WTC11 (cell line): Measurements from ENCODE around the gene ATF1. TPM values are rescaled to one million over a fixed set of nuclear protein-coding genes. Genes with fewer than 3 reads are reported as not detected.
A peak's percentile ranks its signal among the peaks of the same experiment; 100 is the strongest.

Experiments
- ATF2 ChIP-seq: sonication (generic); formaldehyde crosslinking; IDR thresholded peaks from 2 replicates; pipeline ENCODE4 v1.8.1; 2022; ENCODE audit warnings: low read depth, missing genetic modification reagents, borderline replicate concordance
- ATF6 ChIP-seq: sonication (generic); formaldehyde crosslinking; IDR thresholded peaks from 2 replicates; pipeline ENCODE4 v1.8.1; 2023; ENCODE audit warnings: mild to moderate bottlenecking, missing genetic modification reagents
- CBFB ChIP-seq: sonication (generic); formaldehyde crosslinking; IDR thresholded peaks from 2 replicates; pipeline ENCODE4 v1.8.1; 2022; ENCODE audit warnings: mild to moderate bottlenecking, low read depth, missing genetic modification reagents
- E2F5 ChIP-seq: sonication (generic); formaldehyde crosslinking; IDR thresholded peaks from 2 replicates; pipeline ENCODE4 v1.8.1; 2022; ENCODE audit warnings: mild to moderate bottlenecking, moderate library complexity, missing genetic modification reagents
- ERG ChIP-seq: fragments of 250-450 bp; sonication (Bioruptor Pico); IDR thresholded peaks from 2 replicates; pipeline ENCODE4 v1.8.0; 2021; ENCODE audit warnings: mild to moderate bottlenecking
- ETV6 ChIP-seq: sonication (generic); formaldehyde crosslinking; IDR thresholded peaks from 2 replicates; pipeline ENCODE4 v1.8.1; 2022; ENCODE audit warnings: mild to moderate bottlenecking, missing genetic modification reagents
- FOXK1 ChIP-seq: sonication (generic); formaldehyde crosslinking; IDR thresholded peaks from 2 replicates; pipeline ENCODE4 v1.8.0; 2022; ENCODE audit warnings: mild to moderate bottlenecking, moderate library complexity, missing genetic modification reagents
- FOXP4 ChIP-seq: sonication (generic); formaldehyde crosslinking; IDR thresholded peaks from 2 replicates; pipeline ENCODE4 v1.8.0; 2022; ENCODE audit warnings: mild to moderate bottlenecking, missing genetic modification reagents
- HMGXB4 ChIP-seq: sonication (generic); formaldehyde crosslinking; IDR thresholded peaks from 2 replicates; pipeline ENCODE4 v1.8.1; 2023; ENCODE audit warnings: mild to moderate bottlenecking, moderate library complexity, missing genetic modification reagents
- IRF1 ChIP-seq: sonication (generic); formaldehyde crosslinking; IDR thresholded peaks from 2 replicates; pipeline ENCODE4 v1.8.0; 2023; ENCODE audit warnings: missing genetic modification reagents
- JUN ChIP-seq: sonication (generic); formaldehyde crosslinking; IDR thresholded peaks from 2 replicates; pipeline ENCODE4 v1.8.0; 2023; ENCODE audit warnings: mild to moderate bottlenecking, missing genetic modification reagents
- KAT7 ChIP-seq: sonication (generic); formaldehyde crosslinking; IDR thresholded peaks from 2 replicates; pipeline ENCODE4 v1.8.1; 2023; ENCODE audit warnings: missing genetic modification reagents, mild to moderate bottlenecking, borderline replicate concordance
- MXD4 ChIP-seq: fragments of 250-450 bp; sonication (Bioruptor Pico); IDR thresholded peaks from 2 replicates; pipeline ENCODE4 v1.8.0; 2021; ENCODE audit warnings: mild to moderate bottlenecking, moderate library complexity, borderline replicate concordance
- NFE2L1 ChIP-seq: sonication (generic); formaldehyde crosslinking; IDR thresholded peaks from 2 replicates; pipeline ENCODE4 v1.8.1; 2023; ENCODE audit warnings: missing genetic modification reagents
- NFYB ChIP-seq: sonication (generic); formaldehyde crosslinking; conservative IDR thresholded peaks from 2 replicates; pipeline ENCODE4 v1.8.0; 2022; ENCODE audit warnings: low read depth, missing genetic modification reagents
- NR1H2 ChIP-seq: sonication (generic); formaldehyde crosslinking; IDR thresholded peaks from 2 replicates; pipeline ENCODE4 v1.9.0; 2021; ENCODE audit warnings: mild to moderate bottlenecking, moderate library complexity, missing genetic modification reagents
- NR2C2 ChIP-seq: sonication (generic); formaldehyde crosslinking; IDR thresholded peaks from 2 replicates; pipeline ENCODE4 v1.8.0; 2022; ENCODE audit warnings: mild to moderate bottlenecking, missing genetic modification reagents
- OVOL2 ChIP-seq: fragments of 250-450 bp; sonication (Bioruptor Pico); IDR thresholded peaks from 2 replicates; pipeline ENCODE4 v1.9.0; 2021; ENCODE audit warnings: mild to moderate bottlenecking, borderline replicate concordance
- PRRX2 ChIP-seq: fragments of 250-450 bp; sonication (Bioruptor Pico); IDR thresholded peaks from 2 replicates; pipeline ENCODE4 v1.8.0; 2021; ENCODE audit warnings: mild to moderate bottlenecking
- RELA ChIP-seq: sonication (generic); formaldehyde crosslinking; IDR thresholded peaks from 2 replicates; pipeline ENCODE4 v1.8.1; 2022; ENCODE audit warnings: missing genetic modification reagents, mild to moderate bottlenecking, borderline replicate concordance
- SP1 ChIP-seq: sonication (generic); formaldehyde crosslinking; conservative IDR thresholded peaks from 2 replicates; pipeline ENCODE4 v1.8.1; 2022; ENCODE audit warnings: missing genetic modification reagents
- TP53 ChIP-seq: sonication (generic); formaldehyde crosslinking; IDR thresholded peaks from 2 replicates; pipeline ENCODE4 v1.8.1; 2023; ENCODE audit warnings: mild to moderate bottlenecking, missing genetic modification reagents
- ZBTB21 ChIP-seq: sonication (generic); formaldehyde crosslinking; IDR thresholded peaks from 2 replicates; pipeline ENCODE4 v1.8.1; 2023; ENCODE audit warnings: mild to moderate bottlenecking, missing genetic modification reagents, borderline replicate concordance
- ZBTB43 ChIP-seq: sonication (generic); formaldehyde crosslinking; IDR thresholded peaks from 2 replicates; pipeline ENCODE4 v1.8.1; 2023; ENCODE audit warnings: mild to moderate bottlenecking, missing genetic modification reagents
- ZNF263 ChIP-seq: sonication (generic); formaldehyde crosslinking; IDR thresholded peaks from 2 replicates; pipeline ENCODE4 v1.8.1; 2022; ENCODE audit warnings: low read depth, mild to moderate bottlenecking, moderate library complexity, missing genetic modification reagents
- ZNF396 ChIP-seq: fragments of 250-450 bp; sonication (Bioruptor Pico); IDR thresholded peaks from 2 replicates; pipeline ENCODE4 v1.8.0; 2021; ENCODE audit warnings: mild to moderate bottlenecking, moderate library complexity, borderline replicate concordance
- total RNA-seq: library from RNA; stranded (reverse); gene quantifications from 3 replicates; pipeline ENCODE4 v1.2.3, GENCODE V29; 2021

Gene ATF1
- total RNA-seq, 1 experiment from 2014 or later, result 34.8 TPM

- TF ChIP-seq NFE2L1 (CRISPR knock-in tag), result no peak
- TF ChIP-seq NR1H2 (CRISPR knock-in tag), result no peak
- TF ChIP-seq ZBTB21 (CRISPR knock-in tag), result no peak
- 0 out of 2 replicates have a peak, but pooled peaks have one; percentile 50 for TF ChIP-seq FOXP4 (CRISPR knock-in tag)
- TF ChIP-seq MXD4 (CRISPR knock-in tag), result no peak
- TF ChIP-seq E2F5 (CRISPR knock-in tag), result no peak
- peak; percentile 36; the same call in 1 of the 2 replicates for TF ChIP-seq ZBTB43 (CRISPR knock-in tag)
- peak; percentile 36; the same call in 1 of the 2 replicates for TF ChIP-seq SP1
- peak; percentile 56; the same call in 1 of the 2 replicates for TF ChIP-seq HMGXB4 (CRISPR knock-in tag)
- no peak for TF ChIP-seq JUN (CRISPR knock-in tag)
- TF ChIP-seq ATF6 (CRISPR knock-in tag), result no peak
- TF ChIP-seq PRRX2 (CRISPR knock-in tag), result no peak
- TF ChIP-seq FOXK1 (CRISPR knock-in tag), result no peak
- TF ChIP-seq NFYB, result 0 out of 2 replicates have a peak, but pooled peaks have one; percentile 9
- TF ChIP-seq KAT7 (CRISPR knock-in tag), result no peak
- no peak for TF ChIP-seq ERG (CRISPR knock-in tag)
- TF ChIP-seq ETV6 (CRISPR knock-in tag), result no peak
- TF ChIP-seq ZNF263 (CRISPR knock-in tag), result no peak
- TF ChIP-seq TP53 (CRISPR knock-in tag), result no peak
- TF ChIP-seq RELA (CRISPR knock-in tag), result no peak
- TF ChIP-seq OVOL2, result no peak
- 0 out of 2 replicates have a peak, but pooled peaks have one; percentile 39 for TF ChIP-seq IRF1 (CRISPR knock-in tag)
- TF ChIP-seq NR2C2 (CRISPR knock-in tag), result no peak
- no peak for TF ChIP-seq ZNF396 (CRISPR knock-in tag)
- TF ChIP-seq CBFB (CRISPR knock-in tag), result no peak
- TF ChIP-seq ATF2 (CRISPR knock-in tag), result 0 out of 2 replicates have a peak, but pooled peaks have one; percentile 34
Observed at GRCh38 chr12:50764286-50765094, 589 bp downstream of the ATF1 start (continued).
